H7 (cell line): ENCODE data around the gene TMPRSS11D. TPM values are rescaled to one million over a fixed set of nuclear protein-coding genes. Genes with fewer than 3 reads are reported as not detected.

Source experiments
- total RNA-seq: library from RNA; depleted of rRNA; stranded (reverse); fragments of >200 nt; shearing (Covaris generic); gene quantifications from 2 replicates; pipeline ENCODE4 v1.2.3, GENCODE V29; 2014; rRNA removed

Gene TMPRSS11D
- total RNA-seq, 1 experiment from 2014 or later, result not detected

Other genes starting within 250 kb of the TMPRSS11D start
- 37.6 and 60.4 TPM in 2 replicates for gene UBA6, start 182.8 kb downstream of the TMPRSS11D start, total RNA-seq
- not detected in 2 replicates for gene GNRHR, start 129.6 kb downstream of the TMPRSS11D start, total RNA-seq
- gene TMPRSS11A, start 79.5 kb upstream of the TMPRSS11D start, total RNA-seq, result 0.21 TPM in 1 of 2 replicates, not detected in the other
- gene TMPRSS11F, start 245.9 kb upstream of the TMPRSS11D start, total RNA-seq, result not detected in 2 replicates